HFF-Myc (cell line): ENCODE data around the gene NABP1.

Experiments used
- DNase-seq: peaks from one replicate; pipeline ENCODE4 v3.0.0-alpha.2; 2011; ENCODE audit warnings: low read depth; ENCODE audit errors: extremely low read depth
- H3K4me3 ChIP-seq: replicated peaks from 2 replicates; pipeline ENCODE4 v1.5.1; 2011; ENCODE audit warnings: low read depth, mild to moderate bottlenecking, control low read depth, low read length
- CTCF ChIP-seq: IDR thresholded peaks from 2 replicates; pipeline ENCODE4 v1.5.1; 2012; ENCODE audit warnings: mild to moderate bottlenecking, low read depth, low read length, control low read depth; ENCODE audit errors: missing control alignments

NABP1 gene

GRCh38 chr2:191696966-191697365 lies 19.0 kb downstream of the NABP1 start:
- H3K4me3 ChIP-seq, result no peak overlapping the region
- DNase-seq, result no peak
- TF ChIP-seq CTCF, result no peak

GRCh38 chr2:191697870-191698269 lies 19.9 kb downstream of the NABP1 start:
- DNase-seq, result no peak
- TF ChIP-seq CTCF, result no peak

GRCh38 chr2:191699341-191699945 lies 21.5 kb downstream of the NABP1 start:
- TF ChIP-seq CTCF, result no peak
- no peak for DNase-seq
- no peak overlapping the region for H3K4me3 ChIP-seq

More at GRCh38 chr2:191697870-191698269, 19.9 kb downstream of the NABP1 start:
- no peak overlapping the region for H3K4me3 ChIP-seq

GRCh38 chr2:191701029-191701428 lies 23.1 kb downstream of the NABP1 start:
- DNase-seq, result no peak
- TF ChIP-seq CTCF, result no peak
- H3K4me3 ChIP-seq, result no peak overlapping the region

- TF ChIP-seq CTCF, result no peak
- H3K4me3 ChIP-seq, result no peak overlapping the region
- no peak for DNase-seq
Measured at GRCh38 chr2:191701696-191702095, 23.8 kb downstream of the NABP1 start.

GRCh38 chr2:191703079-191703725 lies 25.3 kb downstream of the NABP1 start:
- no peak for DNase-seq
- no peak overlapping the region for H3K4me3 ChIP-seq
- no peak for TF ChIP-seq CTCF

GRCh38 chr2:191705084-191705483 lies 27.1 kb downstream of the NABP1 start:
- DNase-seq, result no peak
- H3K4me3 ChIP-seq, result no peak overlapping the region
- TF ChIP-seq CTCF, result no peak
